UCSD-AML1 (cell line): ENCODE data around the gene TRIM17.

Experiments
- DNase-seq: peaks from one replicate; lab custom pipeline; 2025; ENCODE audit not compliant: unreplicated experiment; lab: John Stamatoyannopoulos, UW

Gene TRIM17

DNA sequence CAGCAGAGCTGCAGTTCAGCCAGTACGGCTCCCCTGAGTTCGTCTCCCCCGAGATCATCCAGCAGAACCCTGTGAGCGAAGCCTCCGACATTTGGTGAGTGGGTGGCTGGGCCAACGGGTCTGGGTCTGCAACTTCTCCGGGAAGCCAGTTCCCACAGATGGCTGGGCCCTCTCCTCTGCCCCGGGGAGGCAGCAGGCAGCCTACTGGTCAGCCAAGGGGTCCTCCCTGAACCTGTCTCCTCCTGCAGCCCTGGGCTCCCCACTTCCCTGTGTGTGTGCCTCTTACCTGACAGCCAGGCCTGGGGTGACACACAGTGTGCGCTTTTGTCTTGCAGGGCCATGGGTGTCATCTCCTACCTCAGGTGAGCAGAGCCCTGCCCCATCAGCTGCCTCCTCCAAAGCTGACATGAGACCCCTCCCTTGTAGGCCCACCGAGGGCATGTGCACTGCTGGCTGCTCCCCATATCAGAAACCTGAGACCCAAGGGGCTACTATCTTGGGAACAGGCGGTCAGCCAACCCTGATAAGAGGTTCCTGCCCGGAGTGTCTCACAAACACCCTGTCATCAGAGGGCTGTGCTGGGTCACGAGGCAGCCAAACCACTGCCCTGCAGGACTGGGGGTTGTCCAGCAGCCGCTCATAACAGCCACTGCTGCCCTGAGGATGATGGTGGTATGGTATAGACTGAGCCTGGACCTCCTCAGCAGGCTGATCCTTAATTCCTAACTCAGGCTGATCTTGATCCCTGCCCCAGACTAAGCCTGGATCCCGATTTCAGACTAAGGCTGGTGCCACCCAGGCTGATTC lies 47.7 kb downstream of the TRIM17 start:
- no peak for DNase-seq

DNA sequence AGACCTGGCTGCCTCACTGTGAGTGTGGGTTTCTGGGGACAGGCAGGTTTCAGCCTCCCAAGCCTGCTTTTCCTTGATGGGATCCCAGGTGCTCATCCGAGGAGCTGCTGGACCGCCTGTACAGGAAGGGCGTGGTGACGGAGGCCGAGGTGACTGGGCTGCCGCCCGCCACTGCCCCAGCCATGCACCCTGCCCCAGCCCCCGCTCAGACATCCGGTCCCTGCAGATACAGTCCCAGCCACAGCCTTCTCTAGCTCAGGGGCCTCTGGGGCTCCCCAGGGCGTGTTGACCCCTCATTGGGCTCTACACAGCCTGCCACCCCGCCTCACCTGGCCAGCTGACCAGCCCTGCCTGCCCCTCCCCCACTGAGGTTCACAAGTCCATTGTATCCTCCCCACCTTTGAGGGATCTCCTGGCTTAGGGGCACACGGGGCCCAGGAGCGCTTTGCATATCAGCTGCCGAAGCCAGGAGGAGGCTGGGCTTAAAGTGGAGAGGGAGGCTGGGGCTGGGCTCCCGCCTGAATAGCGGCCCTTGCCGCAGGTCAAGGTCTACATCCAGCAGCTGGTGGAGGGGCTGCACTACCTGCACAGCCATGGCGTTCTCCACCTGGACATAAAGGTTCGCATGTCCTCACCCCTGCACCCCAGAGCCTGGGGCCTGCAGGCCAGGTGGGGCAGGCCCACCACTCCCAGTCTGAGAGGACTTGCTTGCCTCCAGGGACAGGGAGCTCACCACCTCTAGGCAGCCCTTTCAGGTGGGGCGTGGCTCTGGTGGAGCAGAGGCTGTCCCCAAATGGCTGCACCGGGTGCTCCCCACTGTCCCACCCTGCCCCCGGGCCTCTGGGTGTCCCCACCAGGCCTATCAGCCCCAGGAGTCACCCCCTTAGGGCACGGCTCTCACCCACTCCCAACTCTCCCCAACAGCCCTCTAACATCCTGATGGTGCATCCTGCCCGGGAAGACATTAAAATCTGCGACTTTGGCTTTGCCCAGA lies 48.6 kb downstream of the TRIM17 start:
- DNase-seq = no peak

DNA sequence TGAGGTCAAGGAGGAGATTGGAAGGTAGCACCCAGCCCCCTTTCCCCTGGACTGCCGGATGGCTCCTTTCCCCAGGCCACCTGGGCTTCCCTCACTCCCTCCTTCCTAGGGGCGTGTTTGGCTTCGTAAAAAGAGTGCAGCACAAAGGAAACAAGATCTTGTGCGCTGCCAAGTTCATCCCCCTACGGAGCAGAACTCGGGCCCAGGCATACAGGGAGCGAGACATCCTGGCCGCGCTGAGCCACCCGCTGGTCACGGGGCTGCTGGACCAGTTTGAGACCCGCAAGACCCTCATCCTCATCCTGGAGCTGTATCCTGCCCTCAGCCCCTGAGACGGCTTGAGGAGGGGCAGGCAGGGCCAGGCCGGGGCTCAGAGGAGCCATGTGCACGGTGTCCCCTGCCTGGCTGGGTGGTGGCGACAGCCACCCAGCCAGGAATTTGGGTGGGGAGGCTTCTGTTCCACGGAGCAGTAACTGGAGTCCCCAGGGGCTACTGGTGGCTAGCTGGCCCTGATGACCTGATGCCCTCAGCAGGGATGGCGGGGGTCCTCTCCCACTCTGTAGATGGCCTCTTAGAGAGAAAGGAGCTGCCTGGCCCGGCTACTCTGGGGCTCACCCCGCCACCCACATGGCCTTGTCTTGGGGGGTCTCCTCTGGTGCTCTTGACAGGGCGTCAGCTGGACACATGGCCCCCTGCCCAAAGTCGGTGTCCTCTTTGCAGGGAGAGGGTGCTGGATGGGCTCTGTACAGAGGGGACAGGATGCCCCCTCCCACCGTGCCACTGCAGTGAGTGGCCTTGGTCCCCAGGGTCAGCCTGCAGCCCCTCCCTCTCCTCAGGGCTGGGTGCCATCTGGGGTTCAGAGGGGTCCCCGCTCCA lies 49.6 kb downstream of the TRIM17 start:
- DNase-seq = no peak

DNA sequence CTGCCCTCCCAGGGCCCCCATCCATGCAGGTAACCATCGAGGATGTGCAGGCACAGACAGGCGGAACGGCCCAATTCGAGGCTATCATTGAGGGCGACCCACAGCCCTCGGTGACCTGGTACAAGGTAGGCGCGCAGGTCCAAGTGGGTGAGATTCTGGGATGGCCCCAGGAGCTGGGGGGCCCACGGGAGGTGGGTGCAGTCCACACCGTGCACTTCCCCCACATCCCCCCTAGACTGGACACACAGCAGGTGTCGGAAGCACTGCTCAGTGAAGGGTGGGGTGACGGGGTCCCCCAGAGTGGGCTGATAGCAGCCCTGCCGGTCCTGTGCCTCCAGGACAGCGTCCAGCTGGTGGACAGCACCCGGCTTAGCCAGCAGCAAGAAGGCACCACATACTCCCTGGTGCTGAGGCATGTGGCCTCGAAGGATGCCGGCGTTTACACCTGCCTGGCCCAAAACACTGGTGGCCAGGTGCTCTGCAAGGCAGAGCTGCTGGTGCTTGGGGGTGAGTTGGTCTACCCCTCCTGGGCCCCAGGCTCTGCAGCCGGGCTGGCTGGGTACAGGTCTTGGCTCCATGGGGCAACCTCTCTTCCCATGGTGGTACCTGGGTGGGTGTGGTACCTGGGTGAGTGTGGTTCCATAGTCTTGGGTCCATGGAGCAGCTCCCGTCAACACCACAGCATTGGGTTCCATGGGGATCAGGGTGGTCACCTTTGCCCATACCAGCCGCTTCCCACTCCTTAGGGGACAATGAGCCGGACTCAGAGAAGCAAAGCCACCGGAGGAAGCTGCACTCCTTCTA lies 50.4 kb downstream of the TRIM17 start:
- no peak for DNase-seq

DNA sequence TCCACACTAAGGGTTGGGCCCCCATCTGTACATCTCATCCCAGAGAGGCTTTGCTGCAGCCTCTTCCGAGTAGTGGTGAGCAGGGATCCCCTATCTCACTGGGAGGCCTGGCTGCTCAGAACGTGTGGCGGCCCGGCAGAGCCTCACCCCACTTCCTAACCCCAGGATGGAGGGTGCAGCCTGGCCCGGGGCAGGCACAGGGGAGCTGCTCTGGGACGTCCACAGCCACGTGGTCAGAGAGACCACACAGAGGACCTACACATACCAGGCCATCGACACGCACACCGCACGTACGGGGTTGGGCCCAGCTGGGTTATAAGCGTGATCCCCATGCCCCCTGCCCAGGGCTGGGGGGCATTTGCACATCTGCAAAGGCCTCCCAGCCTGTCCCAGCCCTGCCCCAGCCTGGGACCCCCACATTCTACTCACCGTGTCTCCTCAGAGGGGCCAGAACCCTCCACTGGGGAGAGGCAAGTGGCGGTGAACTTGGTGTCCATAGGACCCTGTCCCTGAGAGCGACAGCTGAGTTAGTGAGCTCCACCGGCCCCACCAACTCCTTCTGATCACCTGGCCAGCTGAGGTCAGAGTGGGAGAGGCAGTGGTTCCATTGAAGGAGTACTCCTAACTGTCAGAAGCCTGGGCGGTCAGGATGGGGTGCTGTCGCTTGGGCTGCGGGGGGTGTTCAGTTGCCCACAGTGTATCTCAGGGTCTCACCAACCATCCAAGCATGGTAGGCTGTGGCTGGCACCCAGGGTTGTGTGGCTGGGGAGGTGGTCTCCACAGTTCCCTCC lies 51.2 kb downstream of the TRIM17 start:
- DNase-seq = no peak

DNA sequence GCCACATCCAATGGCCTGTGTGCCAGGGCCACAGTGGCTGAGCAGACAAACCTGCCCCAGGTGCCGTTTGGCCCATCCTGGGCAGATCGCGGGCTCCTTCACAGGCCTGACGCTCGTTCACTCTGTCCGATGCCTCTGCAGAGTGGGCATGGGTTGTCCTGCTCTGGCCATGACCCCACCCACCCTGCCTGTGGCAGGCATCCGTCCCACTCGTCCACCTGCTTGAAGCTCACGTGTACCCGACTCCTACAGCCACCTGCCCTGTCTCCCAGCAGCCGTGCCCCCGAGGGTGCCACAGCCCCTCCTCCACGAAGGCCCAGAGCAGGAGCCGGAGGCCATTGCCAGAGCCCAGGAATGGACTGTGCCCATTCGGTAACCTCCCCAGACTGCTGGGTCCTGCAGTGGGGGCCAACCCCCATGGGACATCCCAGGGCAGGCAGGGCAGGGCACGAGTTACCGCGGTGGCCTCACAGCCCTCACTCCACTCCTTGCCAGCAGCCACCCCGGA lies 51.9 kb downstream of the TRIM17 start:
- DNase-seq = no peak

DNA sequence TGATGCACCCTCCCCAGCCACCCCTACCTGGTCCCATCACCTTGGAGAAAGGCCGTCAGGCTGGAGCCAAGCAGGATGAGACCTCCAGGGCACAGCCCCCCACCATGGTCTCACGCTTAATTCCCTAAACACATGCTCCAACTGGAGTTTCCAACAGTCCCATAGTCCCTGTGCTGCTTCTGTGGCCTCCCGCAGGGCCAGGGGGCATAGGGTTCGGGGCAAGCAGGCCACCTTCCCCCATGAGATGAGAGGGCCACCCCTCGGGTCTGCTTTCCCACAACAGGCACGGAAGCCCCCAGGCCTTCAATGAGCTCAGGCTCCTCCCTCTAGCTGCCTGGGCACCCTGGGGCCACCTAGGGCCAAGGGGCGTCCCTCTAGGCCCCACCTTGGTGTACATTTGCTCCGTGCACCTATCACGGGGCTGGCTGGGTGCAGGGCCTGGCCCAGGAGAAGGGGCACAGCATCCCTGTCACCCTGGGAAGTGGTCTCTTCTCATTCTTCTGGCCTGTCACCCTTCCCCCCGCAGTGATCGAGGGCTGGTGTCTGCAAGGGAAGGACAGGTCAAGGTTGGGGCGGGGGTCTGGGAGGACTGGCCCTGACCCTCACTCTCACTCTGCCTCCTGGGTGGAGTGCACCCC lies 52.5 kb downstream of the TRIM17 start:
- DNase-seq = no peak

DNA sequence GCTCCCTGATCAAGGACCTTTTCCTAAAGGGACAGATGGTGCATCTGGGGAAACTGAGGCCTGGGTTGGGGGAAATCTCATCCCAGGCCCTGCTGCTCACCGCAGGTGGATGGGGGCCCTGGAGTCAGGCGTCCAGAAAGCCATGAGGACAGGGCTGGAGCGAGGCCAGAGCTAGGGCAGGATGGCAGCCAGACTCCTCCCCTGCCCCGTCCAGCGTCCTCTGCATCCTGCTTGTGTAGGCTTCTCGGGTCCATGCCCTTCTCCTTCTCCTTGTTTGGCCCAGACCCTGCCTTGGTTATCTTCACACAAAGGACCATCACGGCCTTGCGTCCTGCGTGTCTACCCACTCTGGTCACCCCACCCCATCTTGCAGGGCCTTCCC lies 53.0 kb downstream of the TRIM17 start:
- DNase-seq = no peak

DNA sequence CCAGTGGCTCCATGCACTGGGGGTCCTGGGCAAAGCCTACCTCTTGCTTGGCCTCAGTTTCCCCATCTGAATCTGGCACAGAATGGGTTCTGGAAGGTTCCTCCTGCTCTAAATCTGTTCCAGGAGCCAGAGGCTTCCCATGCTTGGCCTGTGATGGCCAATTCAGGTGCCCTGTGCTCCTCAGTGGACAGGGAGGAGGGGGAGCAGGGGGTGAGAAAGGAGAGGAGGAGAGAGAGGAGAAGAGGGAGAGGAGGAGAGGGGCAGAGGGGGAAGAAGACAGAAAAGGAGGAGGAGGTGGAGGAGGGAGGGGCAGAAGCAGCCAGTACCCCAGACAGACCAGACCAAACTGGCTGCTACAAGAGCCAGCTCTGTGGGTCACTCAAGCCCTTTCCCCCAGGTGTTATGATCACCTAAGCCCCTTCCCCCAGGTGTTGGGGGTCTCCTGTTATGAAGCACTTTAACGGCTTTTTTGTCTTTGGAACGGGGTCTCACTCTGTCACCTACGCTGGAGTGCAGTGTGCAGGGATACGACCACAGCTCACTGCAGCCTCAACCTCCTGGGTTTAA lies 53.7 kb downstream of the TRIM17 start:
- no peak for DNase-seq

DNA sequence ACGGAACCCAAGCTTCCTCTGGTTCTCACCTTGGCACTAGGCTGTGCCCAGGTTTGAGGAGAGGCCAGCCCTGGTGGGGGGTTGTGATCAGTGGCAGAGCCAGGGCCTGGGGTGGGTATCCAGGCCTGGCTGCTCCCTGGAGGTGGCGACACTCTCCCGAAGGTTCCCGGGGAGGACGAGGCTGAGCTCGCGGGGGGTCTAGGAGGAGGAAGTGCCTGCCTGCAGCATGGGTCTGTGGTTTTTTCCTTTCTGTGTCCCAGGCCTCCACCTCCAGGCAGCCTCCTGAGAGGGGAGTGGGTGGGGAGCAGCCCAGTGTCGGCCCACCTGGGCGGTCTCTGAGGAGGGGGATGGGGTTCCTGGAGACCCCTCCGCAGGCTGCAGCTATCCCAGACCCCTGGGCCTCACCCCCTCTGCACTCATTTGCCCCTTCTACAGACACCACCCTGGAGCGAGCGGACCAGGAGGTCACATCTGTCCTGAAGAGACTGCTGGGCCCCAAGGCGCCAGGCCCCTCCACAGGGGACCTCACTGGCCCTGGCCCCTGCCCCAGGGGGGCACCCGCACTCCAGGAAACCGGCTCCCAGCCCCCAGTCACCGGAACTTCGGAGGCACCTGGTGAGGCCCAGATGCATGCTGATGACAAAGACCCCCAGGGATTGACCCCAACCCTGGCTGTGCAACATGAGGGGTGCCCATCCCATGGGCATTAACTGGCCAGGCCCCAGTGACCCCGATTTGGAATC lies 54.3 kb downstream of the TRIM17 start:
- DNase-seq = no peak

DNA sequence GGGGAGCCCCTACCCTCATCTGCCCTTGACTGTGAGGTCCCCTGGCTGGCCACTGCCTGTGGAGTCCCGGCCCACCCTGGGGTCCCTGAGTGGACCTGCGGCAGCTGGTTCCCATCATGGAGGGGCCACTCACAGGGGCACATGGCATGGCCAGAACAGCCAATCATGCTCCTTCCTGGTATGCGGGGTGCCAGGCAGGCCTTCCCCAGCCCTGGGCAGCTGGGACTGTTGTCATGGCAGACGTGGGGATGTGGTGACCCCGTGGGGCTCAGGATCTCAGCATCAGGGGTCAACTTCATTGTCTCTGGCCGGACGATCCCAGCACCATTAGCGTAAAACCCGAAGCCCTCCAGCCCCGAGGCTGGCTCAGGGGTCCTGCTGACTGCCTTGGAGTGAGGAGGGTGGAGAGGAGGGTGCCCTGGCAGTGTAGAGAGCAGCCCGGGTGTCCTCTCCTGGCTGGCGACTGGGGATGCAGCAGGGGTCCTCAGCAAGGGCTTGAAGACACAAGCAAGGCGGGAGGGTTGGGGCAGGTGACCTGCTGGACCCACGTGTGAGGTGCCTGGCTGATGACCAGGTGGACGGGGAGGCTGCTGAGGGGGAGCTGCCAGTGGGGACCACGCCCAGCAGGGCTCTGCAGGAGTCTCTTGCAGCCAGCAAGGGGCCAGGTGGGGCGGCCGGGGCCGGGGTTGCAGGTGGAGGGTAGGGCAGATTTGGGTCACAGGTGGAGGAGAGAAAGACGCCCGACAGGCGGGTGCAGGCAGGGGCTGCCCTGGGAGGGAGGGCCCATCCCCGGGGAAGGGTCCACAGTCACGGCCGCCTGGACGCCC lies 55.1 kb downstream of the TRIM17 start:
- DNase-seq = no peak

DNA sequence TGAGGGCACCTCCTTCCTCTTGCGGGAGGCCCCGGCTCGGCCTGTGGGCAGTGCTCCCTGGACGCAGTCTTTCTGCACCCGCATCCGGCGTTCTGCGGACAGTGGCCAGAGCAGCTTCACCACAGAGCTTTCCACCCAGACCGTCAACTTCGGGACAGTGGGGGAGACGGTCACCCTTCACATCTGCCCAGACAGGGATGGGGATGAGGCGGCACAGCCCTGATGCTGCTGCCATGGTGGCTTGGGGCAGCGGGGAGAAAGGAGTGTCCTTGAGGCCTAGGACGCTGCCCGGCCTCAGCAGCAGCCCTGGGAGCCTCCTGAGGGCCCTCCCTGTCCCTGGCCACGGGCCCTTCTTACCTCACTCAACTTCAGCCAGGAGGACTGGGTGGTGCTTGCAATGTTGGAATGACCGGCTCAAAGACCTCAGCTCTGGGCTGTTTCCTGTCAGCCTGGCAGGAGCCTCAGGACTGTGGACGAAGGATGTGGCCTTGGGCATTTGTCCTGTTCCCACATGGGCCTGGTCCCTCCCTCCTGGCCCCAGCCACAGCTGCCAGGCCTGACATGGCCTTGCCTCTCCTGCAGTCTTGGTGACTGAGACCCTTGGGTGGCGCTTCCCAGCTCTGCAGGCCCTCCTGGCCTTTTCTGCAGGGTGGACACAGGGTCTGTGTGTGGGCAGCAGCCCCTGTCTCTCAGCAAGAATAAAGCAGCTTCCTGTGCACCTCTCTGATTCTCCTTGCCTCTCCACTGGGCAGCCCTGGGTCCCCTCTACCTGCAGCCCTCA lies 55.9 kb downstream of the TRIM17 start:
- no peak for DNase-seq

DNA sequence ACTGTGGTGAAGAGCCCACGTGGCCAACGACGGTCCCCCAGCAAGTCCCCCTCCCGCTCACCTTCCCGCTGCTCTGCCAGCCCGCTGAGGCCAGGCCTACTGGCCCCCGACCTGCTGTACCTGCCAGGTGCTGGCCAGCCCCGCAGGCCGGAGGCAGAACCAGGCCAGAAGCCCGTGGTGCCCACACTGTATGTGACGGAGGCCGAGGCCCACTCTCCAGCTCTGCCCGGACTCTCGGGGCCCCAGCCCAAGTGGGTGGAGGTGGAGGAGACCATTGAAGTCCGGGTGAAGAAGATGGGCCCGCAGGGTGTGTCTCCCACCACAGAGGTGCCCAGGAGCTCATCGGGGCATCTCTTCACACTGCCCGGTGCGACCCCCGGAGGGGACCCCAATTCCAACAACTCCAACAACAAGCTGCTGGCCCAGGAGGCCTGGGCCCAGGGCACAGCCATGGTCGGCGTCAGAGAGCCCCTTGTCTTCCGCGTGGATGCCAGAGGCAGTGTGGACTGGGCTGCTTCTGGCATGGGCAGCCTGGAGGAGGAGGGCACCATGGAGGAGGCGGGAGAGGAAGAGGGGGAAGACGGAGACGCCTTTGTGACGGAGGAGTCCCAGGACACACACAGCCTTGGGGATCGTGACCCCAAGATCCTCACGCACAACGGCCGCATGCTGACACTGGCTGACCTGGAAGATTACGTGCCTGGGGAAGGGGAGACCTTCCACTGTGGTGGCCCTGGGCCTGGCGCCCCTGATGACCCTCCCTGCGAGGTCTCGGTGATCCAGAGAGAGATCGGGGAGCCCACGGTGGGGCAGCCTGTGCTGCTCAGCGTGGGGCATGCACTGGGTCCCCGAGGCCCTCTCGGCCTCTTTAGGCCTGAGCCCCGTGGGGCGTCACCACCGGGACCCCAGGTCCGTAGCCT lies 56.8 kb downstream of the TRIM17 start:
- DNase-seq = no peak

DNA sequence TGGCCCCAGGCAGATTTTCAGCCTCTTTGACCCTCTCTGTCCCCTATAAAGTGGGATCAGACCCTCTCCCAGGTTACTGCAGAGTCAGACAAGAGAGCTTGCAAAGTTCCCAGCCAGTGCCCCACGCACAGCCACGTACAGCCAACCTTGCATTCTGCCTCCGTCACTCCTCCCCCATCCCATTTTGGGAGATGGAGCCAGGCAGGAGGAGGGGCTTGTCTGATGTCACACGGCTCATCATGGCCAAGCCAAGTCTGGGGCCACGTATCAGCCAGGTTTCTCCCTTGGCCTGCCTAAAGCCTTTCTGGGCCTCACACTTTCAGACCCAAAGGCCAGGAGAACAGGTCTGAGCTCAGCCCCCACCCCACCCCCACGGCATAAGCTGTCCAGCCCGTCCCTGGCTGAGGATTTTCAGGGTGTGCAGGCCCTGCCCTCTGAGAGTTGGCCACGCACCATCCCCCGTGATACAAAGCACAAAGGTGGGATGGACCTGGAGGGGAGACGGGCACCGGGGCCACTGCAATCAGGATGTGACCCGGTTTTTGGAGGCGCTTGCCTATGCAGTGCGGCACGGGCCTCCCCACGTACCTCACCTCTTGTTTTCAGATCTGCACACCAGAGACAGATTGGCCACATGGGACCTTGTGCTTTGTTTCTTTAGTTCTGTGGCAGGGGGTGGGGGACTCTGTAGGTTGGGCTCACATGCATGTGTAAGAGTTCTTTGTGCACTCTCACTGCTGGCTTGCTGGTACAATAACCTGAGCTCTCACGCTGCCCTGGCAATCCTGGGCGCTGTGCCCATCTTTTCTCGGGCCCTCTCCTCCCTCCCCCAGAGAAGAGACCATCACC lies 57.7 kb downstream of the TRIM17 start:
- no peak for DNase-seq
